Neuronal stem cell (in vitro differentiated cells): ENCODE data around the gene HLA-E.
A peak's percentile ranks its signal among the peaks of the same experiment; 100 is the strongest.
"Not testable (repeated sequence)": the region's sequence is repeated elsewhere in the genome, so short reads cannot be mapped to it uniquely, and the experiment has no call there.

Experiments used
- DNase-seq: peaks from one replicate; pipeline ENCODE4 v3.0.0-alpha.2; 2013; ENCODE audit warnings: low spot score
- H2AFZ ChIP-seq: one replicate; pipeline ENCODE4 v1.6.1; 2013; ENCODE audit warnings: mild to moderate bottlenecking, low read length, inconsistent platforms
- H2AK5ac ChIP-seq: 2 replicates; pipeline ENCODE4 v1.6.1; 2013; ENCODE audit warnings: low read depth, mild to moderate bottlenecking, inconsistent platforms, low read length, moderate library complexity, mixed read lengths
- H2BK120ac ChIP-seq: 2 replicates; pipeline ENCODE4 v1.6.1; 2013; ENCODE audit warnings: low read depth, mild to moderate bottlenecking, inconsistent platforms, low read length, moderate library complexity, mixed read lengths
- H2BK12ac ChIP-seq: one replicate; pipeline ENCODE4 v1.6.1; 2013; ENCODE audit warnings: low read length, inconsistent platforms
- H2BK15ac ChIP-seq: 2 replicates; pipeline ENCODE4 v1.6.1; 2013; ENCODE audit warnings: mild to moderate bottlenecking, low read length, inconsistent platforms, mixed read lengths
- H2BK5ac ChIP-seq: one replicate; pipeline ENCODE4 v1.6.1; 2013; ENCODE audit warnings: inconsistent platforms, mild to moderate bottlenecking, low read length, moderate library complexity
- H3K14ac ChIP-seq: one replicate; pipeline ENCODE4 v1.6.1; 2013; ENCODE audit warnings: low read length, inconsistent platforms
- H3K18ac ChIP-seq: 2 replicates; pipeline ENCODE4 v1.6.1; 2013; ENCODE audit warnings: low read length, inconsistent platforms
- H3K23ac ChIP-seq: 2 replicates; pipeline ENCODE4 v1.6.1; 2013; ENCODE audit warnings: low read depth, mild to moderate bottlenecking, mixed read lengths, low read length, inconsistent platforms; ENCODE audit not compliant: poor library complexity
- H3K27ac ChIP-seq: replicated peaks from 3 replicates; pipeline ENCODE4 v1.5.1; 2013; ENCODE audit warnings: low read length, inconsistent platforms
- H3K27me3 ChIP-seq, 3 experiments: 2 replicates each; pipeline ENCODE4 v1.6.1; 2013; ENCODE audit warnings: low read length in 3 of 3, mild to moderate bottlenecking in 2 of 3, inconsistent platforms in 1 of 3, low read depth in 1 of 3, mixed read lengths in 1 of 3, moderate library complexity in 1 of 3; ENCODE audit not compliant: control insufficient read depth in 3 of 3, insufficient read depth in 3 of 3
- H3K36me3 ChIP-seq, 2 donors: replicated peaks in 1 of 2; 2 replicates each; pipeline ENCODE4 v1.6.1; 2013; ENCODE audit warnings: low read length in 2 of 2; ENCODE audit not compliant: control insufficient read depth in 2 of 2, insufficient read depth in 2 of 2
- H3K4ac ChIP-seq: 2 replicates; pipeline ENCODE4 v1.6.1; 2013; ENCODE audit warnings: inconsistent platforms, mild to moderate bottlenecking, low read length, moderate library complexity
- H3K4me1 ChIP-seq, 2 donors: 1 replicate in 1 of 2; 2 replicates in 1 of 2; pipeline ENCODE4 v1.6.1; 2013; ENCODE audit warnings: low read length in 2 of 2, low read depth in 1 of 2; ENCODE audit not compliant: control insufficient read depth in 2 of 2, insufficient read depth in 1 of 2
- H3K4me2 ChIP-seq: one replicate; pipeline ENCODE4 v1.6.1; 2013; ENCODE audit warnings: mild to moderate bottlenecking, low read length, inconsistent platforms; ENCODE audit not compliant: insufficient read depth, poor library complexity, severe bottlenecking
- H3K4me3 ChIP-seq, 2 donors: 2 replicates each; pipeline ENCODE4 v1.5.1; 2013; ENCODE audit warnings: low read length in 2 of 2, mild to moderate bottlenecking in 2 of 2, inconsistent platforms in 1 of 2, moderate library complexity in 1 of 2
- H3K79me1 ChIP-seq: one replicate; pipeline ENCODE4 v1.6.1; 2013; ENCODE audit warnings: low read depth, mild to moderate bottlenecking, inconsistent platforms, low read length, moderate library complexity
- H3K9ac ChIP-seq: one replicate; pipeline ENCODE4 v1.6.1; 2013; ENCODE audit warnings: mild to moderate bottlenecking, low read depth, low read length, inconsistent platforms; ENCODE audit not compliant: poor library complexity
- H3K9me3 ChIP-seq, 2 donors: replicated peaks in 1 of 2; 2 replicates each; pipeline versions ENCODE3 to v1.6.1; 2013; ENCODE audit warnings: low read length in 2 of 2, mild to moderate bottlenecking in 2 of 2, inconsistent platforms in 1 of 2, low read depth in 1 of 2, mixed read lengths in 1 of 2, moderate library complexity in 1 of 2; ENCODE audit not compliant: control insufficient read depth in 2 of 2, insufficient read depth in 1 of 2
- H4K8ac ChIP-seq: one replicate; pipeline ENCODE4 v1.6.1; 2013; ENCODE audit warnings: low read depth, mild to moderate bottlenecking, inconsistent platforms, low read length, moderate library complexity
- H4K91ac ChIP-seq: one replicate; pipeline ENCODE4 v1.6.1; 2013; ENCODE audit warnings: low read length, low read depth, mild to moderate bottlenecking, inconsistent platforms; ENCODE audit not compliant: poor library complexity
- WGBS, 2 donors: extraction: QIAGEN DNeasy Blood & Tissue Kit; methylation state at CpG; one replicate each; pipeline ENCODE4 v1.1.7; 2013; ENCODE audit warnings: missing lambda C conversion rate in 2 of 2, mixed read lengths in 1 of 2; ENCODE audit not compliant: insufficient read length in 2 of 2, insufficient replicate concordance in 1 of 2; ENCODE audit errors: extremely low coverage in 2 of 2; 5-methylcytosine and 5-hydroxymethylcytosine counted together

The HLA-E gene

GRCh38 chr6:30529349-30529875 lies 40.1 kb downstream of the HLA-E start:
- not testable (repeated sequence) for H3K23ac ChIP-seq, H3K4me3 ChIP-seq, H2AFZ ChIP-seq

GRCh38 chr6:30530014-30530413 lies 40.7 kb downstream of the HLA-E start:
- no peak overlapping the region for H2BK120ac ChIP-seq
- no peaks in the 10 kb centered on the region for H3K9me3 ChIP-seq
- no peak overlapping the region for H4K8ac ChIP-seq
- H3K4me2 ChIP-seq, result no peak overlapping the region
- no peaks in the 10 kb centered on the region for H3K27me3 ChIP-seq
- H3K9ac ChIP-seq, result no peak overlapping the region
- no peak overlapping the region for H3K23ac ChIP-seq
- H3K4ac ChIP-seq, result no peak overlapping the region
- no peak overlapping the region for H2BK15ac ChIP-seq
- H3K18ac ChIP-seq, result no peak overlapping the region
- H3K4me3 ChIP-seq, result peak overlapping the region in 1 of 2 donors; percentile 42
- no peak overlapping the region for H3K14ac ChIP-seq
- H2AK5ac ChIP-seq, result no peak overlapping the region
- H2BK12ac ChIP-seq, result no peak overlapping the region
- H3K4me1 ChIP-seq, result no peaks in the 10 kb centered on the region
- H3K79me1 ChIP-seq, result no peaks in the 10 kb centered on the region
- no peak overlapping the region for H2AFZ ChIP-seq
- no peak overlapping the region for H3K27ac ChIP-seq
- DNase-seq, result no peak
- H2BK5ac ChIP-seq, result no peak overlapping the region
- no CpG with 5 or more reads among the region's 2 CpGs for WGBS, 2 donors
- no peak overlapping the region for H4K91ac ChIP-seq
- H3K36me3 ChIP-seq, result no peaks in the 10 kb centered on the region

More at GRCh38 chr6:30529349-30529875, 40.1 kb downstream of the HLA-E start:
- not testable (repeated sequence) for H3K4me1 ChIP-seq, H2BK120ac ChIP-seq, H3K79me1 ChIP-seq, H2BK12ac ChIP-seq, H4K8ac ChIP-seq, H2BK5ac ChIP-seq, H3K27ac ChIP-seq, H3K27me3 ChIP-seq, H3K9ac ChIP-seq, H2BK15ac ChIP-seq, H4K91ac ChIP-seq, H3K9me3 ChIP-seq, H2AK5ac ChIP-seq, H3K36me3 ChIP-seq, H3K4me2 ChIP-seq, H3K4ac ChIP-seq, H3K14ac ChIP-seq, DNase-seq, H3K18ac ChIP-seq
- no CpG with 5 or more reads among the region's 17 CpGs for WGBS, 2 donors

GRCh38 chr6:30533460-30534294 lies 44.4 kb downstream of the HLA-E start:
- H3K79me1 ChIP-seq, result no peaks in the 10 kb centered on the region
- no peak overlapping the region for H2AFZ ChIP-seq
- no peaks in the 10 kb centered on the region for H3K27me3 ChIP-seq
- H3K9me3 ChIP-seq, result no peaks in the 10 kb centered on the region
- H3K4me1 ChIP-seq, result no peaks in the 10 kb centered on the region
- H3K4me3 ChIP-seq, result no peak overlapping the region
- no peak overlapping the region for H3K14ac ChIP-seq
- no peak overlapping the region for H4K8ac ChIP-seq
- no peak overlapping the region for H3K18ac ChIP-seq
- H3K9ac ChIP-seq, result no peak overlapping the region
- WGBS, 2 donors, result no CpG with 5 or more reads among the region's 15 CpGs
- no peak overlapping the region for H3K23ac ChIP-seq
- no peak overlapping the region for H3K4ac ChIP-seq
- no peak overlapping the region for H2BK12ac ChIP-seq
- no peak for DNase-seq
- no peak overlapping the region for H2BK120ac ChIP-seq
- H3K27ac ChIP-seq, result no peak overlapping the region
- H3K36me3 ChIP-seq, result no peaks in the 10 kb centered on the region
- no peak overlapping the region for H2BK5ac ChIP-seq
- no peak overlapping the region for H4K91ac ChIP-seq
- H3K4me2 ChIP-seq, result no peak overlapping the region
- no peak overlapping the region for H2BK15ac ChIP-seq
- H2AK5ac ChIP-seq, result no peak overlapping the region

GRCh38 chr6:30537931-30538330 lies 48.6 kb downstream of the HLA-E start:
- H3K23ac ChIP-seq, result no peak overlapping the region
- H2BK15ac ChIP-seq, result no peak overlapping the region
- no CpG with 5 or more reads among the region's 3 CpGs for WGBS, 2 donors
- H3K4ac ChIP-seq, result no peak overlapping the region
- no peaks in the 10 kb centered on the region for H3K27me3 ChIP-seq
- no peak overlapping the region for H2AFZ ChIP-seq
- no peak overlapping the region for H3K4me3 ChIP-seq
- H3K79me1 ChIP-seq, result no peaks in the 10 kb centered on the region
- no peak overlapping the region for H2BK120ac ChIP-seq
- H3K9me3 ChIP-seq, result no peaks in the 10 kb centered on the region
- DNase-seq, result no peak
- H2AK5ac ChIP-seq, result no peak overlapping the region
- H2BK12ac ChIP-seq, result no peak overlapping the region
- H3K9ac ChIP-seq, result no peak overlapping the region
- no peak overlapping the region for H3K27ac ChIP-seq
- no peak overlapping the region for H2BK5ac ChIP-seq
- H3K36me3 ChIP-seq, result no peaks in the 10 kb centered on the region
- H3K4me1 ChIP-seq, result no peaks in the 10 kb centered on the region
- H3K14ac ChIP-seq, result no peak overlapping the region
- no peak overlapping the region for H3K18ac ChIP-seq
- no peak overlapping the region for H3K4me2 ChIP-seq
- H4K91ac ChIP-seq, result no peak overlapping the region
- no peak overlapping the region for H4K8ac ChIP-seq
